ENCODE measurements around the gene IL17A. TPM values are rescaled to one million over a fixed set of nuclear protein-coding genes. Genes with fewer than 3 reads are reported as not detected.

The IL17A gene
- total RNA-seq, 6 experiments from 2014 or later, result not detected

DNA sequence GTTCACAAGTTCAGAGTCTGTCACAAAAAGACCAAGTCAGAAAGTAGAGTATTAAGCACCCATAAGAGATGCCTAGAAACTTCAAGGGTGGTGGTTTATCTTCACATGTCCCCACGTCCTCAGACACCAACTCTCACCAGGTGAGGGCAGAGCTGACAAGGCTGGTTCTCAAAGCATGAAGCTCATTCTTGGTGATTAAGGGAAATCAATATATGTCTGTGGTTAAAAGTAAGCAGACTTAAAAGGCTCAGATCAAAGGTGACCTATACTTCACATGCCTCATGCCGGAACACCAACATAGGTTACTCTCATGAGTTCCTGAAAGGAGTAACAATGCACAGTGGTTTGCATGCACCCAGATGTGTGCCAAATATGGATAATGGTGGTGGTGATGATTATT is 27.0 kb downstream of the IL17A start:
- Histone ChIP-seq H3K27me3 (no peaks in the 10 kb centered on the region), H3K4me3 (no peak overlapping the region), H3K9me3 (no peaks in the 10 kb centered on the region), H3K36me3 (no peaks in the 10 kb centered on the region), H3K4me1 (no peaks in the 10 kb centered on the region), H3K27ac (no peak overlapping the region)
- DNase-seq (no peak), ATAC-seq (no peak)
- intact Hi-C loops (cut with DNase I), result no loop called here
- 45% methylated on average over 2 of the region's 2 CpGs for WGBS (ENCODE audit: insufficient coverage, low coverage, low lambda C conversion rate, missing lambda C conversion rate)
- TF ChIP-seq, protein P1, sequence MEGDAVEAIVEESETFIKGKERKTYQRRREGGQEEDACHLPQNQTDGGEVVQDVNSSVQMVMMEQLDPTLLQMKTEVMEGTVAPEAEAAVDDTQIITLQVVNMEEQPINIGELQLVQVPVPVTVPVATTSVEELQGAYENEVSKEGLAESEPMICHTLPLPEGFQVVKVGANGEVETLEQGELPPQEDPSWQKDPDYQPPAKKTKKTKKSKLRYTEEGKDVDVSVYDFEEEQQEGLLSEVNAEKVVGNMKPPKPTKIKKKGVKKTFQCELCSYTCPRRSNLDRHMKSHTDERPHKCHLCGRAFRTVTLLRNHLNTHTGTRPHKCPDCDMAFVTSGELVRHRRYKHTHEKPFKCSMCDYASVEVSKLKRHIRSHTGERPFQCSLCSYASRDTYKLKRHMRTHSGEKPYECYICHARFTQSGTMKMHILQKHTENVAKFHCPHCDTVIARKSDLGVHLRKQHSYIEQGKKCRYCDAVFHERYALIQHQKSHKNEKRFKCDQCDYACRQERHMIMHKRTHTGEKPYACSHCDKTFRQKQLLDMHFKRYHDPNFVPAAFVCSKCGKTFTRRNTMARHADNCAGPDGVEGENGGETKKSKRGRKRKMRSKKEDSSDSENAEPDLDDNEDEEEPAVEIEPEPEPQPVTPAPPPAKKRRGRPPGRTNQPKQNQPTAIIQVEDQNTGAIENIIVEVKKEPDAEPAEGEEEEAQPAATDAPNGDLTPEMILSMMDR (IDR thresholded peaks at IDR 0.05), result no peak
- TF ChIP-seq POLR2A (IDR thresholded peaks at IDR 0.05), result no peak

DNA sequence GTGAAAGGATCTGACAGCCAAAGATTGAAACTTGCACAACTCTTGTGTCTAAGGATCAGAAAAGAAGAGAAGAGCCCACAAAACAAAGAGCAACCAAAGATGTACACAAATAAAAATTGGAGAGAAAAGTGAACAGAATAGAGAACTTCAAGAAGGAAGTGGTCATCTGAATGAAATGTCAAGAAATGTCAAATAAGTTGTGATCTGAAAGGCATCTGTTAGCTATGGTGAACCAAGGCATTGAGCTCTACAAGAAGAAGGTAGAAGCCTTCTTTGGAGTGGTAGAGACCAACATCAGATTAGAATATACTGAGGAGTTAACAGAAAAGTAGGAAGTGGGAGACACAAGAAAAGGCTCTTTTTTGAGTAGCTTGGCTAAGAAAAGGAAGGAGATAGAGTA is 29.6 kb downstream of the IL17A start:
- H3K27ac ChIP-seq, result no peak overlapping the region
- TF ChIP-seq, protein P1 (IDR thresholded peaks at IDR 0.05), result no peak
- TF ChIP-seq POLR2A (IDR thresholded peaks at IDR 0.05), result no peak
- no peaks in the 10 kb centered on the region for H3K27me3 ChIP-seq
- H3K36me3 ChIP-seq, result no peaks in the 10 kb centered on the region
- intact Hi-C loops (cut with DNase I), result no loop called here
- no peak for DNase-seq
- H3K9me3 ChIP-seq, result no peaks in the 10 kb centered on the region
- no peaks in the 10 kb centered on the region for H3K4me1 ChIP-seq
- H3K4me3 ChIP-seq, result no peak overlapping the region
- no peak for ATAC-seq

DNA sequence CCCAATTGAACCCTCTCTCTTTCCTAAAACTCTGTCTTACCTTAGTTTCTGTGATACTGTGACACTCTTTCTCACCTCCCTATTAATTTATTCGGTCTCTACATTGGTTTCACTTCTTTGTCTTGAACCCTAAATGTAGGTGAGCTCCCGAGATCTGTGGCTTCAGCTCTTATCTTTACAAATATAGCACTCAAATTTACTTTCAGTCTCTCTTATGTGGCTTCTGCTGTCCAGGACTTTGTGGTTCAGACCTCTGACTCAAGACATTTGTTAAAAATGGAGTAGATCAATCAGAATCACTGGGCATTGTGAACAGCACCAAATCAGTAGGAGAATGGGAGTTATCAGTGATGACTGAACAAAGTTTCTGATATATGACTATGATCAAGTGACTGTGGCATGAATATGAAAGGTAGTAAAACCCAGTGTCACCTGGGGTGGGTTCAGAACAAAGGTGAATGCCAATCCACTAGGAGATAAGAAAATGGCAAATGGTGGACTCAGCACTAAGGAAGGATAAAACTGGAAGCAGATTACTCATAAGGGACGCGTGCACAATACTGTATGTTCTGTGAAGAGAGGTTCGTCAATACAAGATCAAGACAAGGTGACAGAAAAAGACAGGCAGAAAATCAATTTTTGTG is 30.9 kb downstream of the IL17A start:
- Histone ChIP-seq H3K4me3 (no peak overlapping the region), H3K4me1 (no peaks in the 10 kb centered on the region), H3K9me3 (no peaks in the 10 kb centered on the region), H3K27ac (no peak overlapping the region), H3K36me3 (no peaks in the 10 kb centered on the region), H3K27me3 (no peaks in the 10 kb centered on the region)
- TF ChIP-seq, protein P1 (IDR thresholded peaks at IDR 0.05), result no peak
- no peak for TF ChIP-seq POLR2A (IDR thresholded peaks at IDR 0.05)
- ATAC-seq, result no peak
- no peak for DNase-seq
- 73% methylated on average over 5 of the region's 5 CpGs for WGBS (ENCODE audit: insufficient coverage, low coverage, low lambda C conversion rate, missing lambda C conversion rate)
- intact Hi-C loops (cut with DNase I), result no loop called here

DNA sequence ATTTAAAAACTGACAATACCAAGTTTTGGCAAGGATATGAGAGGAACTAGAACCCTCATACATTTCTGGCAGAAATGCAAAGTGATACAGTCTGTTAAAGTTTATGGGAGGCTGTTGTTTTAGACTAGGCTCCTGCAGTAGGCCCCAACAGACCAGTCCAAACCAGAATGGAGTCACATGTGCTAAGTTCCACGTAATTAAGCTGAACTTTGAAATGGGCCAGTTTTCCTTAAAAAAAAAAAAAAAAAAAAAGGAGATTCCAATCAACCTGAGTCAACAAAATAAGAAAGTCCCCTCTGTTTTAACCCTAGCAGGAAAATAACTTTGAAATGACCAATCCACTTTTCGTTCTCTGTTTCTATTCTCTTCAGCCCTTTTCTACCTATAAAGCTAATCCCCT is 31.6 kb downstream of the IL17A start:
- intact Hi-C loops (cut with DNase I), result no loop called here
- Histone ChIP-seq H3K4me3 (no peak overlapping the region), H3K36me3 (no peaks in the 10 kb centered on the region), H3K27ac (no peak overlapping the region), H3K9me3 (no peaks in the 10 kb centered on the region), H3K27me3 (no peaks in the 10 kb centered on the region), H3K4me1 (no peaks in the 10 kb centered on the region)
- ATAC-seq (no peak), DNase-seq (no peak)
- WGBS (ENCODE audit: insufficient coverage, low coverage, low lambda C conversion rate, missing lambda C conversion rate), result 65% methylated on average over 2 of the region's 2 CpGs
- TF ChIP-seq POLR2A (IDR thresholded peaks at IDR 0.05), result no peak
- TF ChIP-seq, protein P1 (IDR thresholded peaks at IDR 0.05), result no peak

DNA sequence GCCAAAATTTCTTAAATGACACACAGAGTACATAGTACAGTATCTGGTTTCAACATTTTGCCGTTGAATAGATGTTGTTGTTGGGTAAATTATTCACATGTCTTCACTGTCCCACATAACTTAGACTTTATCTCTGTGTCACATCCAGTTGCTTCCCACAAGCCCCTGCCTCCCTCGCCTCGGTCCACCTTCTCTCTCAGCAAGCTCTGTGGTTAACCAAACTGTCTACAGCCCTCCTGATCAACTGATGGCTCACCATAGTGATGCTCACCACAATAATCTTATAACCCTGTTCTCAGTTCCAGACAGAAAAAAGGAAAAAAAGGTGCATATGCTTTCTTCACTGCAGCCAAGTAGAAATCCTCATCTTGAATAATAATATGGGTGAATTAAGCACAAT is 35.1 kb downstream of the IL17A start:
- TF ChIP-seq, protein P1 (IDR thresholded peaks at IDR 0.05), result no peak
- no peak for TF ChIP-seq POLR2A (IDR thresholded peaks at IDR 0.05)
- H3K27me3 ChIP-seq, result no peaks in the 10 kb centered on the region
- ATAC-seq, result no peak
- no peak overlapping the region for H3K4me3 ChIP-seq
- intact Hi-C loops (cut with DNase I), result no loop called here
- DNase-seq, result no peak
- no peaks in the 10 kb centered on the region for H3K9me3 ChIP-seq
- H3K4me1 ChIP-seq, result no peaks in the 10 kb centered on the region
- 29% methylated on average over 3 of the region's 3 CpGs for WGBS (ENCODE audit: insufficient coverage, low coverage, low lambda C conversion rate, missing lambda C conversion rate)
- no peaks in the 10 kb centered on the region for H3K36me3 ChIP-seq
- H3K27ac ChIP-seq, result no peak overlapping the region
